Suppressor macrophage treated with lipopolysaccharide for 4 hours (primary cell): ENCODE data around the gene GPATCH11.

Experiments
- DNase-seq: peaks from one replicate; pipeline ENCODE4 v3.0.0-alpha.2; 2020

The GPATCH11 gene

GRCh38 chr2:37110306-37111212, 26.2 kb downstream of the GPATCH11 start:
- no peak for DNase-seq

DNA sequence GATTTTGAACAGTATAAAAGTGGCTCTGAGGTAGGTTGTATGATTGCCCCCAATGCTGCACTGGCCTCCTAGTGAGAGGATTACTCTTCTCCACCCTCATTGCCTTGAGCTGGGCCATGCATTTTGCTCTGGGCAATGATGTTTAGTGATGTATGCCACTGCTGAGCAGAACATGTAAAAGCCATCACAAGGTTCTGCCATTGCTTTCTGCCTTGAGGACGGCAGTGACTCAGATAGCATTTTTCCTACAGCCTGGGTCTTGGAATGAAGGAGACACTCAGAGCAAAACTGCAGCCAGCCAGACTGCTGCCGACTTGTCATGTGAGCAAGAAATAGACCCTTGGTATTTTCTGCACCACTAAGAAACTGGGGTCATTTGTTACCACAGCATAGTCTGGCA, 27.6 kb downstream of the GPATCH11 start:
- DNase-seq, result no peak

DNA sequence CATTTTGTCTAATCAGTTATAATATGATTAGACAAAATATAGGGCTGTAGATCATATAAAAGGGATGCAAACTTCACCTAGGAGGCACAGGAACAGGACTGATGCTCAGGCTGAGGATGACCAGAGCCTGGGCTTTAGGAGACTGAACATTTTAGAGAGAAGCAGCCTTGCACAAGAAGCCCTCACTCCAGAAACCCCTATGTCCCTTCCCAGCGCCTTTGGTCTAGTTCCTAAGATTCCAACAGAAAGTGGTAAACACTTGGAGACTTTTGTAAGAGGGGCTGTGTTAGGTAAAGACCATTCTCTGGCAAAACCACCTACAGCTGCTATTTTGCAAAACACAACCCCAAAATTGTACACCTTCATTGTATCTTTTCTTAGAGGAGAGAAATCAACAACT, 33.2 kb downstream of the GPATCH11 start:
- DNase-seq, result no peak

- DNase-seq, result peak; percentile 18
Observed at GRCh38 chr2:37119157-37119556, 34.8 kb downstream of the GPATCH11 start.

- DNase-seq, result no peak
Observed at GRCh38 chr2:37125416-37125815, 41.1 kb downstream of the GPATCH11 start.

GRCh38 chr2:37132914-37133313, 48.6 kb downstream of the GPATCH11 start:
- no peak for DNase-seq

- no peak for DNase-seq
Observed at GRCh38 chr2:37142546-37142945, 58.2 kb downstream of the GPATCH11 start.

DNA sequence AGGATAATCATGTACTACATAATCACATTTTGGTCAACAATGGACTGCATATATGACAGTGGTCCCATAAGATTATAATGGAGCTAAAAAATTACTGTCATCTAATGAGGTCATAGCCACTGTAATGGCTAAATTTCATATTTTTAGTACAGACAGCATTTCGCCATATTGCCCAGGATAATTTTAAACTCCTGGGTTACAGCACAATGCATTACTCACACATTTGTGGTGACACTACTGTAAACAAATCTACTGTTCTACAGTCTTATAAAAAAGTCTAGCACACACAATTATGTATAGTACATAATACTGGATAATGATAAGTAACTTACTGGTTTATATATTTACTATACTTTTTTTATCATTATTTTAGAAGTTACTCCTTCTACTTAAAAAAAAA, 59.7 kb downstream of the GPATCH11 start:
- DNase-seq, result peak; percentile 41

- no peak for DNase-seq
Observed at GRCh38 chr2:37146062-37146461, 61.7 kb downstream of the GPATCH11 start.

- DNase-seq, result no peak
Observed at GRCh38 chr2:37148325-37148724, 64.0 kb downstream of the GPATCH11 start.
